ENCODE measurements around the gene SYTL3. TPM values are rescaled to one million over a fixed set of nuclear protein-coding genes. Genes with fewer than 3 reads are reported as not detected.

SYTL3 gene
- total and polyA plus RNA-seq, 7 donors = 1.7 to 17.3 (median 4.1) TPM

- Histone ChIP-seq H3K4me3 (no peak overlapping the region), H3K4me1 (peaks cover 43% of the 10 kb centered on the region), H3K9me3 (no peaks in the 10 kb centered on the region), H3K36me3 (ENCODE audit: insufficient read depth in 1 of 2, low read depth in 1 of 2) (peaks cover 5 to 19% of the 10 kb centered on the region in 2 donors), H3K27me3 (ENCODE audit: insufficient read depth in 3 of 3, low read length in 2 of 3) (no peaks in the 10 kb centered on the region), H3K27ac (peak overlapping the region; percentile 100)
- DNase-seq (no peak), ATAC-seq (no peak)
- WGBS, 3 donors = 74 to 92% (median 76%) methylated on average over 2 of the region's 2 CpGs
- intact Hi-C loops (cut with DNase I) = no loop called here
- TF ChIP-seq CTCF (IDR thresholded peaks at IDR 0.05) = no peak
Observed at GRCh38 chr6:158640519-158640918, 9.3 kb upstream of the SYTL3 start.

- DNase-seq = peak; percentile 65 to 90
- Histone ChIP-seq H3K4me1 (peaks cover 43% of the 10 kb centered on the region), H3K27me3 (ENCODE audit: insufficient read depth in 3 of 3, low read length in 2 of 3) (no peaks in the 10 kb centered on the region), H3K27ac (peak overlapping the region; percentile 100), H3K4me3 (peak overlapping the region; percentile 100), H3K36me3 (ENCODE audit: insufficient read depth in 1 of 2, low read depth in 1 of 2) (peaks cover 0 to 5% of the 10 kb centered on the region in 2 donors), H3K9me3 (no peaks in the 10 kb centered on the region)
- ATAC-seq = peak; percentile 74 to 81 (median 80)
- intact Hi-C loops (cut with DNase I) = no loop called here
- no peak for TF ChIP-seq CTCF (IDR thresholded peaks at IDR 0.05)
- 14 to 29% (median 25%) methylated on average over 8 of the region's 8 CpGs for WGBS, 3 donors
Observed at GRCh38 chr6:158642097-158642601, 7.7 kb upstream of the SYTL3 start.

DNA sequence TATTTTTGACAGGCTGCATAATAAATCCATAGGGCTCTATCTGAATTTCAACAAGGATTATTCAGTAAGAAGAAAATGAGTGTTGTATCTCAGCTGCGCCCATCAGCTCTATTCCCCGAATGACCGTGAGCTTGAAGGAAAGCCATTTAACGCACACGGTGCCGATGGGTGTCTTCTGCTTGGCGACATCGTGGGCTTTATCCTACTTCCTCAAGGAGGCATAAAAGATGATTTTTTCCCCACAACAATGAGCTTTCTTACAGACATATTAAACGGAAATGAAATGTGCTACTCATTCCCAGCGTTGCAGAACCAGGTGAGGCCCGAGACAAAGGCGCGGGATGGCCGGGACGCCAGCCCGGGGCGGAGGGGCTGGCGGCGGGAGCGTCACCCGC is 6.0 kb upstream of the SYTL3 start:
- Histone ChIP-seq H3K4me3 (peak overlapping the region; percentile 100), H3K27ac (peak overlapping the region; percentile 100), H3K27me3 (ENCODE audit: insufficient read depth in 3 of 3, low read length in 2 of 3) (no peaks in the 10 kb centered on the region), H3K36me3 (ENCODE audit: insufficient read depth in 1 of 2, low read depth in 1 of 2) (no peaks in the 10 kb centered on the region), H3K9me3 (no peaks in the 10 kb centered on the region), H3K4me1 (peaks cover 39% of the 10 kb centered on the region)
- no peak for TF ChIP-seq CTCF (IDR thresholded peaks at IDR 0.05)
- DNase-seq (no peak), ATAC-seq (no peak)
- intact Hi-C loops (cut with DNase I) = no loop called here
- 1% methylated on average over 14 to 21 of the region's 21 CpGs for WGBS, 3 donors

- intact Hi-C loops (cut with DNase I) = no loop called here
- H3K27ac ChIP-seq = peak within 1 kb of the TSS; percentile 100
- 0 to 1% (median 1%) methylated on average over 62 to 81 of the region's 81 CpGs for WGBS, 3 donors
- H3K36me3 ChIP-seq (ENCODE audit: insufficient read depth in 1 of 2, low read depth in 1 of 2) = no peaks in the 10 kb centered on the region
- peak; percentile 94 to 95 for DNase-seq
- H3K27me3 ChIP-seq (ENCODE audit: insufficient read depth in 3 of 3, low read length in 2 of 3) = no peaks in the 10 kb centered on the region
- ATAC-seq = peak; percentile 85 to 89 (median 87)
- H3K9me3 ChIP-seq = no peaks in the 10 kb centered on the region
- TF ChIP-seq CTCF (IDR thresholded peaks at IDR 0.05) = no peak
- H3K4me1 ChIP-seq = peaks cover 41% of the 10 kb centered on the region
- H3K4me3 ChIP-seq = peak within 1 kb of the TSS; percentile 100
Observed at GRCh38 chr6:158644231-158645063, 5.4 kb upstream of the SYTL3 start, which contains the start of gene DYNLT1. DYNLT1 (minus strand) TSS chr6:158644743; CDS start chr6:158644708, 35 bp downstream.

All from psoas muscle (tissue), 8 donors.